Glutamatergic neuron (in vitro differentiated cells): ENCODE data around the gene TEX11. TPM values are rescaled to one million over a fixed set of nuclear protein-coding genes. Genes with fewer than 3 reads are reported as not detected.

Experiments
- DNase-seq: peaks from one replicate; pipeline ENCODE4 v3.0.0; 2022
- H3K27ac Mint-ChIP-seq: one replicate; pipeline ENCODE4 v1.8.0; 2020; ENCODE audit warnings: mild to moderate bottlenecking, mixed read lengths, inconsistent platforms; ENCODE audit not compliant: unreplicated experiment
- H3K27me3 Mint-ChIP-seq: one replicate; pipeline ENCODE4 v1.8.0; 2020; ENCODE audit warnings: mild to moderate bottlenecking, moderate library complexity, mixed read lengths, inconsistent platforms; ENCODE audit not compliant: unreplicated experiment
- H3K36me3 Mint-ChIP-seq: one replicate; pipeline ENCODE4 v1.8.0; 2020; ENCODE audit warnings: mild to moderate bottlenecking, mixed read lengths, inconsistent platforms; ENCODE audit not compliant: unreplicated experiment
- H3K4me1 Mint-ChIP-seq: one replicate; pipeline ENCODE4 v1.8.0; 2020; ENCODE audit warnings: mild to moderate bottlenecking, low read depth, mixed read lengths, inconsistent platforms; ENCODE audit not compliant: unreplicated experiment
- H3K4me3 Mint-ChIP-seq: one replicate; pipeline ENCODE4 v1.8.0; 2020; ENCODE audit warnings: mild to moderate bottlenecking, mixed read lengths, inconsistent platforms; ENCODE audit not compliant: unreplicated experiment
- H3K9me3 Mint-ChIP-seq: one replicate; pipeline ENCODE4 v1.8.0; 2020; ENCODE audit warnings: mild to moderate bottlenecking, moderate library complexity, mixed read lengths, inconsistent platforms; ENCODE audit not compliant: unreplicated experiment
- CTCF ChIP-seq: fragments of 200-600 bp; sonication (generic); IDR thresholded peaks from one replicate; pipeline ENCODE4 v1.5.0; 2021; ENCODE audit not compliant: partially characterized antibody, unreplicated experiment
- long read RNA-seq: library from polyadenylated mRNA; unstranded; transcript quantifications from one replicate; pipeline ENCODE4 v2.0.0, GENCODE V29; 2020; ENCODE audit not compliant: unreplicated experiment
- total RNA-seq: library from RNA; stranded (reverse); fragmentation: NEBNext Ultra II Directional; extraction: Animal tissue kit (Norgen Biotek cat#: 25700); gene quantifications from one replicate; pipeline ENCODE4 v1.2.1, GENCODE V29; 2021; ENCODE audit not compliant: unreplicated experiment

The TEX11 gene
- total RNA-seq, result not detected
- long read RNA-seq, partial matches to known transcripts, result 0 of 1 reads
- long read RNA-seq, other reads (novel, unspliced or antisense), result 1 of 1 reads

- Mint-ChIP-seq H3K9me3 (no peaks in the 10 kb centered on the region), H3K27me3 (no peaks in the 10 kb centered on the region), H3K27ac (no peak within 1 kb of the TSS), H3K36me3 (no peaks in the 10 kb centered on the region), H3K4me3 (no peak within 1 kb of the TSS), H3K4me1 (no peaks in the 10 kb centered on the region)
- DNase-seq, result no peak
- TF ChIP-seq CTCF, result no peak
Measured at GRCh38 chrX:70908541-70908940, at the start of gene TEX11. Gene TEX11 (minus strand): TSS chrX:70908711. CDS start chrX:70907789, 922 bp downstream.

GRCh38 chrX:70954871-70955270 is 46.4 kb upstream of the TEX11 start:
- Mint-ChIP-seq H3K27ac (no peak overlapping the region), H3K4me3 (no peak overlapping the region), H3K27me3 (no peaks in the 10 kb centered on the region), H3K4me1 (no peaks in the 10 kb centered on the region), H3K36me3 (peaks cover 4% of the 10 kb centered on the region), H3K9me3 (no peaks in the 10 kb centered on the region)
- no peak for TF ChIP-seq CTCF
- no peak for DNase-seq

- Mint-ChIP-seq H3K4me1 (no peaks in the 10 kb centered on the region), H3K9me3 (no peaks in the 10 kb centered on the region), H3K36me3 (no peaks in the 10 kb centered on the region), H3K27ac (no peak overlapping the region), H3K27me3 (peaks cover 2% of the 10 kb centered on the region), H3K4me3 (no peak overlapping the region)
- no peak for TF ChIP-seq CTCF
- DNase-seq, result no peak
Measured at GRCh38 chrX:70924294-70924911, 15.9 kb upstream of the TEX11 start.

- Mint-ChIP-seq H3K36me3 (no peaks in the 10 kb centered on the region), H3K27ac (no peak overlapping the region), H3K4me1 (no peaks in the 10 kb centered on the region), H3K4me3 (no peak overlapping the region), H3K9me3 (no peaks in the 10 kb centered on the region), H3K27me3 (peaks cover 2% of the 10 kb centered on the region)
- no peak for DNase-seq
- TF ChIP-seq CTCF, result no peak
Measured at GRCh38 chrX:70922774-70923473, 14.4 kb upstream of the TEX11 start.

GRCh38 chrX:70921709-70922352 is 13.3 kb upstream of the TEX11 start:
- no peaks in the 10 kb centered on the region for H3K9me3 Mint-ChIP-seq

More at GRCh38 chrX:70921709-70922352, 13.3 kb upstream of the TEX11 start:
- Mint-ChIP-seq H3K36me3 (no peaks in the 10 kb centered on the region), H3K4me3 (no peak overlapping the region), H3K27ac (no peak overlapping the region), H3K4me1 (no peaks in the 10 kb centered on the region), H3K27me3 (no peaks in the 10 kb centered on the region)
- TF ChIP-seq CTCF, result no peak
- DNase-seq, result no peak
